ENCODE measurements around the gene ZFYVE16.
"Not testable (repeated sequence)": the region's sequence is repeated elsewhere in the genome, so short reads cannot be mapped to it uniquely, and the experiment has no call there.

Gene ZFYVE16

DNA sequence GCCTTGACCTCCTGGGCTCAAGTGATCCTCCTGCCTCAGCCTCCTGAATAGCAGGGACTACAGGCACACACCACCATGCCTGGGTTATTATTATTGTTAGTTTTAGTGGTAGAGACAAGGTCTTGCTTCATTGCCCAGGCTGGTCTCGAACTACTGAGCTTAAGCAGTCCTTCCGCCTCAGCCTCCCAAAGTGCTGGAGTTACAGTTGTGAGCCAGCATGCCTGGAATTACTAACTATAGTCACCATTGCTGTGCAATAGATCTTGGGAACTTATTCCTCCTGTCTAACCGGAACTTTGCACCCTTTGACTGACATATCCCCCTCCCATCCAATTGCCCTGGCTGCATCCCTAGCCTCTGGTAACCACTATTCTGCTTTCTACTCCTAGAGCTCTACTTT is 83.4 kb downstream of the ZFYVE16 start:
- no peak for DNase-seq

DNA sequence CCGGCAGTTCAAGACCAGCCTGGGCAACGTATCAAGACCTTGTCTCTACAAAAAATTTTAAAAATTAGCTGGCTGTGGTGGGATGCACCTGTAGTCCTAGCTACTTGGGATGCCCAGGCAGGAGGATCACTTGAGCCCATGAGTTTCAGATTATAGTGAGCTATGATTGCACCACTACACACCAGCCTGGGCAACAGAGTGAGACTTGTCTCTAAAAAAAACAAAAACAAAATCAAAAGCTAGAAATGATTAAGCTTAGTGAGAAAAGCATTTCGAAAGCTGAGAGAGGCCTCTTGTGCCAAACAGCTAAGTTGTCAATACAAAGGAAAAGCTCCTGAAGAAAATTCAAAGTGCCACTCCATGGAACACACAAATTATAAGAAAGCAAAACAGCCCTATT is 84.9 kb downstream of the ZFYVE16 start:
- no peak for DNase-seq

- DNase-seq: not testable (repeated sequence)
These were observed 85.6 kb downstream of the ZFYVE16 start for GRCh38 chr5:80493443-80493842.

DNA sequence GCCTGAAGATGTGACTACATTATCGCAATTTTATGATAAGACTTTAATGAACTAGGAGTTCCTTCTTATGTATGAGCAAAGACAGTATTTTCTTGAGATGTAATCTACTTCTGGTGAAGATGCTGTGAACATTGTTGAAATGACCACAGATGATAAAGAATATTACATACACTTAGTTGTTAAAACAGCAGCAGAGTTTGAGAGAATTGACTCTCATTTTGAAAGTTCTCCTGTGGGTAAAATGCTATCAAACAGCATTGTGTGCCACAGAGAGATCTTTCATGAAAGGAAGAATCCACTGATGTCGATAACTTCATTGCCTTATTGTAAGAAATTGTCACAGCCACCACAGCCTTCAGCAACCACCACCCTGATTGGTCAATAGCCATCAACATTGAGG is 88.0 kb downstream of the ZFYVE16 start:
- no peak for DNase-seq

GRCh38 chr5:80502800-80503199 is 94.9 kb downstream of the ZFYVE16 start:
- DNase-seq: no peak

- no peak for DNase-seq
These were observed 95.8 kb downstream of the ZFYVE16 start for GRCh38 chr5:80503641-80504040.

- DNase-seq: no peak
These were observed 97.0 kb downstream of the ZFYVE16 start for GRCh38 chr5:80504833-80505232.

GRCh38 chr5:80507663-80508062 is 99.8 kb downstream of the ZFYVE16 start:
- no peak for DNase-seq

- DNase-seq: no peak
These were observed 101.0 kb downstream of the ZFYVE16 start for GRCh38 chr5:80508844-80509243.

DNA sequence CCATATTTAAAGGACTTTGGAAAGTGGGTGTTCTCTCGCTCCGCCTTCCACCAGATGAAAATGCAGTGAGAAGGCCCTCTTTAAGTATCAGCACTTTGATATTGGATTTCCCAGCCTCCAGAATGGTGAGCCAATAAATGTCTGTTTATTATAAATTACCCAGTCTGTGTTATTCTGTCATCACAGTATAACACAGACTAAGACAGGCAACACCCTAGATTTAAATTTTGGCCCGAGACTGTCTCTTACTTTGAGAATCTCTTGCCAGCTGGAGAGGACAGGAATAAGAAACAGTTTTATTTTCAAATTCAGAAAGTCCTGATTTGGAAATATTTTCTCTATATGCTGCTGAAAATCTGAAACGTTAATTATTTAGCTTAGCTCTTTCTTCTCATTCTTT is 101.5 kb downstream of the ZFYVE16 start:
- DNase-seq: no peak

DNA sequence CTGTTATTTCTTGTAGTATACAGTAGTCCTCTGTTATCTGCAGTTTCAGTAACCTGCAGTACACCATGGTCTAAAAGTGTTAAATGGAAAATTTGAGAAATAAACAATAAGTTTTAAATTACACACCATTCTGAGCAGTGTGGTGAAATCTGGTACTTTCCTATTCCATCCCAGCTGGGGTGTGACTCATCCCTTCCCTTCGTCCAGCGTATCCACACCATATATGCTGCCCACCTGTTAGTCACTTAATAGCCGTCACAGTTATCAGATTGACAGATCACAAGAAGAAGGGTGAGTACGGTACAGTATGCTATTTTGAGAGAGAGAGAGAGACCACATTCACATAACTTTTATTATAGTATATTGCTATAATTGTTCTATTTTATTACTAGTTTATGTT is 109.0 kb downstream of the ZFYVE16 start:
- DNase-seq: no peak
